HG03060 (cell line): ENCODE results near the gene TNC.

Experiments
- ATAC-seq: cut with Tn5 transposase; IDR thresholded peaks from one replicate; pipeline ENCODE4 v1.9.1; 2021; ENCODE audit warnings: low read depth, moderate number of reproducible peaks; ENCODE audit not compliant: unreplicated experiment

Gene TNC

DNA sequence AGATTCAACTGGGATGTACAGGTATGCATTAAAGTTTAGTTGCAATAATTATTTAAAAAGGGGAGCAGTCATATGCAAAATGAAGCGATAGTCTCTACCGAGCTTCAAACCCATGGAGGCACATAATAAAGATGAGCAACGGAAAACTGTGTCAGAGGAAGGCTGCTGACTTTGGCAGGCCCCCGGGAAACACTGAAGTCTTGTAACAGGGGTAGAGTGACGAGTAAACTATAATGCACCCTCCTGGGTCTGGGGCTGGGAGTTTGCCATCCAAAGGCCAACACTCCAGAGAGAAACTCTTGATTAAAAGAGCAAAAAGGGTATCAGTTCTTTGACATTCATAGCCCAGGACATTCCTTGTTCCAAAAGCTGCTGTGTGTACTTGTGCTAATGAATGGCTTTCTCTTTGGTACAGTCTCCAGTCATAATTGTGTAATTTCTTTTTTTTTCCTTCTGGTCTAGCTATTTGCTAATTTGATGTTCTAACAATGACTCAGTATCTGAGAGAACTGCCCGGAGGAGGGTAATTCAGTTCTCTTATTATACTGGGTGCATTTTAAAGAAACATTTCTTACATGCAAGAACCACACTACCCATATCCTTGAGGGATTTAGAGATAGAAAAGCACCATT, 59.2 kb downstream of the TNC start:
- no peak for ATAC-seq

DNA sequence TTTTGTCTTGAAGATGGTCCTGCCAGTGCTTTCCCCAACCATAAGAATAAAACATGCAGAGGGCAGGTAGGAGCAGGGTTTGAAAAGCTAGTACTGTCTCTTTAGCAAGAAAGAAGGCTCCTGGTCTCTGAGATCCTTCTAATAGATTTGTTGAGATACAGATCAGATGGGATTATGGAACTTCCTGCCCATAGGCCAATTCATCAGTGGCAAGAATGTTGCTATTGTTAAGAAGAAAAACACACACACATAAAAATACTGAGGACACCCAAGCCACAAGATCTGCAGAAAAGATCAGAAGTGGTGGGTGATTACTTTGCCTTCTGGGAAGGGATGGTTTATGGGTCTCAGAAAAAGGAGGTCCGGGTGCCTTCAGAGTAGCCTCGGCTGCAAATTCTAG, 59.8 kb downstream of the TNC start:
- no peak for ATAC-seq

DNA sequence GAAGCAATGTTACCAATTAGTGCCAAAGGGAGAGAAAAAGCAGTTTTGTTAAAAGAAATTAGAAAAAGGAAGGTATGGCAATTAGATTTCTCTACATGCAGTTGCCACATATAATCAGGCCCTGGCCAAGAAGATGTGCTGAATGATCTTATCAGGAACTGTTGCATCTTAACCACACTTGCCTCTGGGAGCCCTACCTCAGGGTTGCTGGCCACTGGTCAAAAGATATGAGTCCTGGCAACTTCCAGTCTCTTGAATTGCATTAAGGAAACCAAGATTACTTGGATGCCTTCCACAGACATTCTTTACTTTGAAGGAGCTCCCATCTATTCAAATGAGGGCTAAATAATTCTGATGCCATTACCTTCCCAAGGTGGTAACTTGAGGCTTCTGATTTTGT, 60.4 kb downstream of the TNC start:
- ATAC-seq: no peak

DNA sequence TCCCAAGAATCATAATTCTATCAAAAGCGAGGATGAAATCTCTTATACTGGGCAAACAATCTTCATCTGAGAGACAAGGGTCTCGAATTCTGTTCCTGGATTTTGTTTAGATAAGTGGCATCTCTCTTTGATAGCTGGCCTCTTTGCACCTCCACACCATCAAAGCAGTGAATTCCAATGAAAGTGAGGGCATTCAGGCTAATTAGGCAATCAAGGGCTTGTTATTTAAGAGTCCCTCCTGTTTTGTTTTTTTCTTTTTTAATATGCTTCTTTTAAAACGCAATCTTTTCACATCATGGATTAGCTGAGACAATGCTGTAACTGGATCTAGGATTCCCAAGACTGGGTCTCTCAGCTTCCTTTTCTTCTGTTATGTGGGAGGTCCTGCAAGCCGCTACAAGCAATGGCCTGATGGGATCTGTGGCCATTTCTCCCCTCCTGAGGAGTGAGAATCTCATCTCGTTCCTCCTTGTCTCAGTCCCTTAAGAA, 67.9 kb downstream of the TNC start:
- no peak for ATAC-seq

DNA sequence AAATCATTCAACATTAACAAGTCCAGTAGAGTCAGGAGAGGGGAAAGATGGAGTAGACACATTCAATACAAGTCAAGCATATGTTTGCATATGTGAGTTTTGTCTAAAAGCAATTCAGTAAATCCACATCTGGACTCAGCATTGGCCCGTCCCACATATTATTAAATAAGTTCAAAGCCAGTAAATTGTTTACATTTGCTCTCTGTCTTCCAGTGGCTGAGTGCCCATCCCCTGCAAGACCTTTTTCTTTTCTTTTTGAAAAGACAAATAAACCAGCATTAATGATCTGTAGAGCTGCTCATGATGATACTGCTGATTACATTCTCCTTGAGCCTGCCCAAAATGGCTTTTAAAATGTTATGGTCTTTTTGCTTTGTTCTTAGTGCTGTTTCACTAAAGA, 71.1 kb downstream of the TNC start:
- ATAC-seq: no peak

DNA sequence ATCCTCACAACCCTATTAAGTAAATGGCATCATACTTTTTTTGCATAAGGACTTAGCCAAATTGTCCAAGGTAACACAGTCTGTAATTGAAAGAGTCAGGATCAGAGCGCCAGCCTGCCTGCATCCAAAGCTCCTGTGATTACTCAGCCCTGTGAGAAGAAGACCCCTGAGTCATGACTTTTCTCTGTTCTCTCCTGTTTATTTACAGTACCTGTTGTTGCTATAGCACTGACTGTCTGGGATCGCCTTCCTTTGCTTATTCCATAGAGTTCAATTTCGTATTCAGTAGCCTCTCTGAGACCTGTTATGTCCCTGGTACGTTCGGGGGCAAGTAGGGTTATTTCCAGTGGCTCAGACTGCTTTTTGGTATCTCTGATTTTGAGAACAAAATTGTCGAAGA, 71.8 kb downstream of the TNC start:
- no peak for ATAC-seq

DNA sequence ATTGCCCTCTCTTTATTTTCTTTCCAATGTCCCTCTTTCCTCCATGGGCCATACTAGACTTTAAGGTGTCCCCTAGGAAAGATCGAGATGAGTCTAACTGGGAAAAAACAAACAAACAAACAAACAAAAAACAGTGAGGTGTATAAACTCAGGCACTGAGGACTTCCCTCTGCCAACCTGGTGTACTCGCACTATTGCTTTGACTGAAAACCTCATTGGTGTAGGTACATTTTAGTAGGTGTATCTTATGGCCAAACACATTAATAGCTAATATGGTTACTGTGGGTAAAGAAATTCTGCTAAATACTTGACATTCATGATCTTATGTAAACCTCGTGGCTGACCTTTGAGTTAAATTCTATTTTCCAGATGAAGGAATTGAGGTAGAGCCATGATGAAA, 74.3 kb downstream of the TNC start:
- no peak for ATAC-seq

DNA sequence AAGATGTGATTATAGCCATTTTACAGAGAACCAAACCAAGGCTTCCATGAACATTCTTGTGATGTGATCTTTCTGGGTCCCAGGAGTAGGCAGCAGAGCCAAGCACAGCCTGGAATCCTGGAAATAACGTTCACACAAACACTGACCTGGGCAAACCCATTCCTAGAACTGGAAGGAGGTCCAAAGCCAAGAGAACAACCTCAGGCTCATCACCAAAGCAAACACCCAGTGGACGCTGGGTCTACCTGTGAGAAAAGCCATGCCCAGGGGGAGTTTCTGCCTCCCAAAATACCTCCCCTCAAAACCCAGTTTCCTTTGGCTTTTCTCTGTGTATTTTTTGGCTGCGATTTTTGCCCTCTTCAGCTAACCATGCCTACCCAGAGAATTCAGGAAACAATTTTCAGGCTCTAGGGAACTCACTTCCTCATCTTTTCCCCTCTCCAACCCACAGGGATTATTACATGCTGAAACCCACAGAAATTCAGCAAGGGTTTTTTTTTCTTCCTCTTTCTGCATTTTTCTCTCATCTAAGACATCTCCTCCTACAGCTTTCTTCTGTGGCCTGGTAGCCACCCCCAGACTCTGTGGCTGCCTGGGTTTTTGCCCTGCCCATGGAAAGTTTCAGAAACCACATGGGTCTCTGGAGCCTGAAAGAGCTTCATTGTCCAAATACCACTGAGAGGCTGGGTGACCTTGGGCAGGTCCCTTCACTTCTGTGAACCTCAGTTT, 75.0 kb downstream of the TNC start:
- no peak for ATAC-seq

DNA sequence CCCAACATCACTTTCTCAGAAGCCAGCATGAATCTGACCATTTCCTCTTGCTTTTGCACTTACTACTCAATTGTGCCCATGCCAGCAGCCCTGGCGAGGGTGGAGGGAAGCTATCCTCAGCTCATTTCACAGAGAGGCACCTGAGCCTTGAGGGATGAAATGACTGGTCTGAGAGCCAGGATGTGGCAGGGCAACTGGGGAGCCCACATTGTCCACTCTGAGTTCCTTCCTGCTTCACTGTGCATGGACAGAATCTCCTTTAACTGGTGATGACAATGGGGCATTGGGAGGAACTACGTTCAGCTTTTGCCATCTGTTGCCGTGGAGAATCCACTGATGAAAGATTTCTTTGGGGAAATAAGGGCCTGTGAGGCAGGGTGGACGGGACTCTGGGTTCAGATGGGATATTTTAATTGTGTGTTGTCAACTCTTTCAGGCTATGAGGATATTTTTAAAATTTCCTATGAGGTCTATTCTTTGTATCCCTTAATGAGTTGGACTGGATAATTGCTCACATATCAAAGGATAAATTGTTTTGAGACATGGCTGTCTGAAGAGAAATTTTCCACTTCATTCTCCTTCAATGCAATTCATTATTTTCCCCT, 78.3 kb downstream of the TNC start:
- no peak for ATAC-seq

DNA sequence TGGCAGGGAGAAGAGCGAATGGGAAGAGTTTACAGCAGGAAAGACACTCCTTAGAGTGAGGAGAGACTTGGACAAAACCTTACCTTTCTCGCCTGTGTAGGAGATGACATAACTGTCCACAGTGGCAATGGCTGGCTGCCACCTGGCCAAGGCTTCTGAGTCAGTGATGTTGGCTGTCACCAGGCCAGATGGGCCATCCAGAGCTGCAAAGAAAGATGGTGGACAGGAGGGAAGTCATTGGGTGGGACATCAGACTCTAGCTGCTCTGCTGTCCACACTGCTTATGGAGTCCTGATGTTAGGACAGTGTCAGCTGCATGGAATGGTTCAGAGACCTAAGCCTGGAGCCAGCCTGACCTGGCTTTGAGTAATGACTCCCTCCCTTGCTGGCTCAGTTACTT, 79.8 kb downstream of the TNC start:
- ATAC-seq: no peak

DNA sequence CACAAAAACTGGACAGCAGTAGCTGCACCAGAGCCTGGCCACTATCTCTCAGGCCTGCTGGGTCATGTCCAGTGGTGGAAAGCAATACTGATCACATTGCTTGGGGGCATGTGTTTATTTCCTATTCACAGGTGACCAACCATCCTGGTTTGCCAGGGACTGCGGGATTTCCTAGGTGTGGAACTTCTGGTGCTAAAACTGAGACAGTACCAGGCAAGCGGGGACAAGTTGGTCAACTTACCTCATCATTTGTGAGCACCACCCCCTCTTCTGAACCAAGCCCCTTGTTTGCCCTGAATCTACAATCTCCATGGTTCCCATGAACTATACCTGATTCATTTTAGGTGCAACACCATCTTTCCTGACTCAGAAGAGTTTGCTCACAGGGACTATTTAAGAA, 81.3 kb downstream of the TNC start:
- ATAC-seq: no peak

DNA sequence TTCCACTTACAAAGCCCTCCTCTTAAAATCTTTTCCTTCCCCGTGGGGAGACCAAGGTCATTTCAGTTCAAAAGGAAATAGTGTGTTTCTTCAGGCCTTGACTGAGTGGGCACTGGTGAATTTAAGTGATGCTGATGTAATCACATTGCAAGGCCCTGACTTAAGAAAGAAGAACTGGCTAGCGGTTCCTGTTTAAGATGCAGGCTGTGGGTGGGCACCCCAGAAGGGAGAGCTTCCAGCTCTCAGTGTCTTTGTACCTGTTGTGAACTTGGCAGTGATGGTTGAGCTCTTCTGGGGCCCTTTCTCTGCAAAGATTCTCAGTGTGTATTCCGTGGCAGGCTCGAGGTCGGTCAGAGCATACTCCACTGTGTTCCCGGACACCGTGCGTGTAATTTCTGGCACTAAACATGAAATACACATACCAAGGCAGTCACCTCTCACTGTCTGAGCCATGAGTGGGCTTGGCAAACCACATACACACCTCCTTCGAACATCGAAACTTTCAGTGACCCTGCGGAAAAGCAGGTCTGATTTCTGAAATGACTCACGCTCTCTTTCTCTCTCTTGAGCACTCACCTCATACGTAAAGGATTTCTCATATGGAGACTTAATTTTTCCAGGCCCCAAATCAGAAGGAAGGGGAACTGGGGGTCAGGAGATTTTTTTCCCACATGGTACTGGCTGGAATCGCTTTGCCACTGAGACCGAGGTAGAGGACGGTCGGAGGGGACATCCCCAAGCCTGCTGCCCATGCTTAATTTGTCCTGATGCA, 81.9 kb downstream of the TNC start:
- peak; percentile 93 for ATAC-seq

DNA sequence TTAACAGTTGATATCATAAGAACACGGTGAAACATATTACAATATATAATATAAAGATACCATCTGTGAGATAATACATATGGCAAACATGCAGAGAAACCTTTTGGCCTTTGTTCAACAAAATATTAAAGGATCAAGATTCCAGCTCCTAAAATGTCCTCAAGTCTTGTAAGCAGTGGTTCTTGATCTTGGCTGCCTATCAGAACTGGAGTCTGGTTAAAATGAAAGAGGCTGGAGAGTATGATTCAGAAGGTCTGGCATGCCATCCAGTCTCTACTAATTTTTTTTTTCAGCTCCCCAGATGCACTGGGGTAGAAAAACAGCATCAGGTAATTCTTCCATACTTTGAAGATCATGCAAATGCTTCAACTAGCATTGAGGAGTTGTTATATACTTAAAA, 83.2 kb downstream of the TNC start:
- ATAC-seq: no peak

DNA sequence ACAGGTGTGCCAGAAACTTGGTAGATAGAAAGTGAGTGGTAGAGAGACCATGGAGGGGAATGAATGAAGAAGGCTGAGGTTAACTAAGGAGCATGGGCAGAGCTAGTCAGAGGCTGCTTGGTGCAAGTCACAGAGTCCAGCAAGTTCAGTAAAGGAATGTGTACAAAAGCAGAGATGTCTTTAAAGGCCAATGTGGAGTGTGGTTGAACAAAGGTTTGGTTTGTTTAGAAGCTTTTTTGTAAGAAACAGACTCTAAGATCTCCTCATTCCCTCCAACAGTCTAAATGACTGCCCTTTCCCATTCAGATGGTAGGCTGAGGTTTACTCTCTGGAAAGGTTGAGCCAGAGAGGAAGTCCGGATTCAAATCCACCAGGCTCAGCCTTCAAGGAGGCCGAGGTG, 84.2 kb downstream of the TNC start:
- ATAC-seq: no peak

DNA sequence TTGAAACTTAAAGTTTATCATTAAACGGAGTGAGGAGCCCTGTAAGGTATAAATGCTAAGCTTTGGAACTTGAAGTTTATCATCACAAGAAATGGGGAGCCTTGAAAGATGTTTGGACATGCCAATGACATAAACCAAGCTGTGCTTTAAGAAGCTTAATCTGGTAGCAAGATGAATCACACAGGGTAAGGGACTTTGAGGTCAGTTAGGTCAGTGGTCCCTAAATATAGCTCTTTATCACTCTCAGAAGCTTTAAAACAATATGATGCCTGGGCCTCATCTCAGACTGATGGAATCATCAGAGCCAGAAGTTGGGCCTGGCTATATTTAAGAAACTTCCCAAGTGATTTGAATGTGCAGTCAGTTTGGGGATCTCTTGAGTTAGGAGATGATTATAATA, 85.7 kb downstream of the TNC start:
- ATAC-seq: no peak

DNA sequence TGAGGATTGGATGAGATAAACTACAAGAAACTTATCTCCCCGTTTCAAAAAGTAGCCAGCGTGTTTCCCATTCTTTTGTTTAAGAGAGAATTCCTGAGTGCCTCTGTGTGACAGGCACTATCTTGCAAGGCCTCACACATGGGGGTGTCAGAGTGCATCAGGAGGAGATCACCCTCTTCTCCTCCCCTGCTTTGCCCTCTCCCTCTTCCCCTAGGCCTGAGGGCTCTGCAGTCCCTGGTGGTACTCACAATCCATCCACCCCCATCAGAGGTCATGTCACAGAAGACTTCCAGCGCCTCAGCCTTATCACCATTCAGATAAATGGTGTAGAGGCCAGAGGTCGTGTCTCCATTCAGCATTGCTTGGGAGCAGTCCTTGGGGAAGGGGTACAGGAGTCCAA, 88.0 kb downstream of the TNC start:
- no peak for ATAC-seq

DNA sequence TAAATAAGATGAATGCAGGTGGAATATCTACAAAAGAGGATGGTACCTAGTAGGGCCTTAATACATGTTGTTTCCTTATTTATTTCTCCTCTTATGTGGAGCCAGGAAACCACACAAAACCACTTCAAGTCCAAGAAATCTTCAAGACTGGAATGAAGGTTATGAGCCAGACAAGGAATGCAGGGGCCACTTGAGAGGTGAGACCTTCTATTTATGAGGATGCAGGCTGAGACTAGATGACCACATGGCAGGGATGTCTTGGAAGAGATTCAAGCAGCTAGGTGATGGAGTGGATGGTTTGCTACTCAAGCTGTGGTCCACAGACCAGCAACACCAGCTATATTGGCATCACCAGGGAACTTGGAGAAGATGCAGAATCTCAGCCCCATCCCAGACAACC, 92.2 kb downstream of the TNC start:
- ATAC-seq: no peak

DNA sequence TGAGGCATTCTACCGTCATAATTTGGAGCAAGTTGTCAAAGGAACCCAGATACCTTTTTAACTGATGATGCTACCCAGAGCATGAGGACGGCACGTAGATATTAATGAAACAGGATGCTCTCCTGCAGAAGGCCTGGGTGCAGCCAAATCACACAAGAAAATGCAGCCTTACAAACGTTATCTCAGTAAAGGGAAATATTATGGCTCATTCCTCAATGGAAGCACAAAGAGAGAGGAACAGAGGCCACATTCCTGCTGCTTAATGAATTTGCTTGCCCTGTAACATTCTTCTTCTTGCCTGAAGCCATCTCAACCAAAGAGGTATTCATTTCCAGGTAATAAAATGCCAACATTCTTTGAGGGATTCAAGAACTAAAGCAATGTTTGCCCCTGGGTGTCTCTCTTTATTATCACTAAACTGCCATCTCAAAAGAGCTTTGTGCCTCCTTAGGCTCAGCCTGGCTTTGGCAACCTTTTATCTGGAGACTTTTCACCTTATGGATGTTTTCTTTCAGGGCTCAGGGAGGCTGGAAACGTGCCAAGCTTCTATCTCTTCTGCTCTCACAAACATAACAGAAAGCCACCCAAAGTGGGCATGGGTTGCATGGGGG, 92.9 kb downstream of the TNC start:
- ATAC-seq: no peak

DNA sequence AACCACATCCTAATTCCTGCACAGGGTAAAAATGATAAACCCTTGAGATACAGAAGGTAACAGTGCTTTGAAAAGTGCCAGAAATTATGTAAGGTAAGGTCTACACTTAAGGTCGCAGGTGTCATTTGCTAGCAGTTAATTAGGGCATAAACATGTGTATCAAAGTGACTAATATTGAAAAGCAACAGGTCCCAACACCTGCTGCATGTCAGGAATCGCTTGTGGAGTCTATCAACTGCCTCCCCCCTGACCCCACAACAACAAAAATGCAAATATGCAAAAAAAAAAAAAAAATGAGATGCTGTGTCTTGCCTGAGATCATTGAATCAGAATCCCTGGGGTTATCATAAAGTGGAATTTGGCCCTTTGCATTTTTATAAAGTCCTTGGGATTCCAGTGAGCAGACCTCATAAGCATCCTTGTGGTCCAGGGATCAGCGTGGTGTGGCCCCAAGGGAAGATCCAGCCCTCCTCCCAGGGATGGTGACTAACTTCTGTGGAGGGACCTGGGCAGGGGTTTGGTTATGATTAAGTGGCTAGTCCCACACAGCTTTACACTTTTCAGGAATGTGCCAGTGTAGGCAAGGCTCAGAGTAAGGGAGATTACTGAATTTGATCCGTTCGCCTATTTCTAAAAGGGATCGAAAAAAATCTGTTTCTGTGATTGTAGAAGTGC, 95.1 kb downstream of the TNC start:
- no peak for ATAC-seq
